GM19239 (cell line): ENCODE results near the gene TMEM132D.

Experiments used
- DNase-seq: peaks from one replicate; pipeline ENCODE4 v3.0.0; 2011; ENCODE audit warnings: low spot score; ENCODE audit not compliant: insufficient read length
- FAIRE-seq: peaks from 2 replicates; lab custom pipeline; 2011; peaks lifted over from hg19 to GRCh38; lab: Jason Lieb, UNC

Gene TMEM132D

DNA sequence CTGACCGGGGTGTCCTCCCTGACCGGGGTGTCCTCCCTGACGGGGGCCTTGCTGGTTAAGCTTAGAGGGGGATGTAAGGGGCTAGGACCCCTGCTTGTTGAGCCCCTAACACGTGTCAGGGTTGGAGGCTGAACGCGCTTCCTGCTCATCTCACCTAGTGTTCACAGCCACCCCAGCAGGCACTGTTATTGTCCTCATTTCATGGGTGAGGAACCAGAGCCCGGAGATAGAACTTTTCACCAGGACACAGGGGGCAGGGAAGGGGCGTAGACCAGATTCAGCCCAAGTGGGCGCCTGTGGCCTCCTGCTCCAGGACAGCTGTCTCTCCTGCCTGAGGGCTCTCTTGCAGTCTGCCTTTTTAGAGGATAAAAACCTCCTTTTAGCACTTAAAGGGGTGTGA, 814.2 kb downstream of the TMEM132D start:
- no peak for FAIRE-seq

GRCh38 chr12:129084875-129085826, 818.7 kb downstream of the TMEM132D start:
- no peak for FAIRE-seq
- DNase-seq = no peak

More for the DNA sequence above, 814.2 kb downstream of the TMEM132D start:
- no peak for DNase-seq

GRCh38 chr12:129083121-129083840, 820.5 kb downstream of the TMEM132D start:
- FAIRE-seq (no peak), DNase-seq (no peak)

- FAIRE-seq = no peak
- DNase-seq = no peak
Observed at GRCh38 chr12:129082441-129082840, 821.4 kb downstream of the TMEM132D start.

DNA sequence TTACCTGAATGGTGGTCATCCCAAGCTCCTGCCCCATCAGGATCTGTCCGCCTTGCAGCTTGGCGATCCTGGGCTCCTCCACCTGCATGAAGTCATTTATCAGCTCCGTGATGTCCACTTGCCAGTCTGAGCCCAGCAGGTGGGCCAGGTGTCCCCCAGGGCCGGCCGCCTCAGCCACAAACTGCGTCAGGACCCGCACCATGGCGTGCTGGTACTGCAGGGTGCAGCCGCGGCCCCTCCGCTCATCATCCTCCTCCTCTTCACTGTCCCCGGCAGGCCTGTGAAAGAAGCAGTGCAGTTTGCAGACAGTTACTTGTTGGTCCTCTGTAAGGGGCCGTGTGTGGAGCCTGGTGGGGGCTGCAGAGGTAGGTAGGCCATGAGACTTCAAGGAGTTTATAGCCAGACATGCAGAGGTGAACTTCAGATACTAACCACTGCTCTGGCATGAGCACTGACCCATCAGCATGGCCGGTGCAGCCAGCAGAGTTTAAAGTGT, 822.0 kb downstream of the TMEM132D start:
- FAIRE-seq = no peak

DNA sequence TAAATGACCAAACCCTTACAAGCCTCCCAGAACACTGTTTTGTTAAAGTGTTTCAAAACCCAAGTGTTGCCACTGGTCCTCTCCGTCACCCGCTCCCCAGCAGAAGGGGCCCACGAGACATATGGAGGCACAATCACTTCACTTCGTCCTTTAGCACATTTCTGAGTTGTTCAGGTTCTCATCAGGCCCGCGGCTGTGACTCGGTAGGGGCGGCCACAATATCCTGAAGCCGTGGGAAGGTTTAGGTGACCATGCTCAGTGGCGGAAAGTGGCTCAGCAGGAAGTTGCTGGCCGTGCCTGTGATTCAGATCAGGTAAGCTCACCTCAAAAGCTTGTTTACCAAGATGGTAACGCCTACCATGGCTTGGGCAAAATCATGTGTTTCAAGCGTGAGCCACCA, 823.0 kb downstream of the TMEM132D start:
- no peak for DNase-seq
- FAIRE-seq = no peak

More for the DNA sequence above, 822.0 kb downstream of the TMEM132D start:
- DNase-seq = no peak

DNA sequence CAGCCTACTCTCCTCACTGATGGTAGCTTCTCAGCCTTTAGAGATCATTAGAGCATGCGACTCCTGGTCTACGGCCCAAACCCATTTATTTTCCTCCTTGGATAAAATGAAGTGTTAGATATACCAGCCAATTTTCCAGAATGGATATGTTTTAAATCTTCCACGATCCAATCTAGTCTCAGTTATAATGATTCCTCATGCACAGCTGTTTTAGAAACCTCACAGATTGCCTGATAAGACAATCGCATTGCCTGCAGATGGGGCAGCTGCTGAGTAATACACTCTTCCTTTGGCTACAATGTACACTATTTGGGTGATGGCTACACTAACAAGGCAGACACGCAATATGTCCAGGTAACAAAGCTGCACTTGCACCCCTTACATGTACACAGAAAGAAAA, 823.4 kb downstream of the TMEM132D start:
- FAIRE-seq (no peak), DNase-seq (no peak)

DNA sequence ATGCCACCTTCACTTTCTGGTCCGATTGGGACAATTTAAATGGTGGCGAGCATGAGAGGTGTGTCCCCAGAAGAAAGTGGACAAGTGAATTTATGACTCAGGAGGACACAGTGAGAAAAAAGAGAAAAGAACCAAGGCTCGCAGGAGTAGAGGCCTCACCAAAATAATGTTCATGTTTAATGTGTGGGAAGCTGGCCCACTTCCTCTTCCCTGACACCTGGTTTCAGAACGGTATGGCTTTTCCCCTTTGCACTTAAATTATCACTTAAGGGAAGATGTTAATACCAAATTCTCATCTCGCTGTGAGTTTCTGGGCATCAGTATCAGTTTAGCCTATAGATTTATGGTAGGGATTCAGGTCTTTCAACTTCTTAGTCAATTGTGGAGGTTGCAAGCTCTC, 824.1 kb downstream of the TMEM132D start:
- FAIRE-seq = no peak

GRCh38 chr12:129076441-129077320, 827.1 kb downstream of the TMEM132D start:
- no peak for FAIRE-seq
- no peak for DNase-seq

More for the DNA sequence above, 824.1 kb downstream of the TMEM132D start:
- no peak for DNase-seq

DNA sequence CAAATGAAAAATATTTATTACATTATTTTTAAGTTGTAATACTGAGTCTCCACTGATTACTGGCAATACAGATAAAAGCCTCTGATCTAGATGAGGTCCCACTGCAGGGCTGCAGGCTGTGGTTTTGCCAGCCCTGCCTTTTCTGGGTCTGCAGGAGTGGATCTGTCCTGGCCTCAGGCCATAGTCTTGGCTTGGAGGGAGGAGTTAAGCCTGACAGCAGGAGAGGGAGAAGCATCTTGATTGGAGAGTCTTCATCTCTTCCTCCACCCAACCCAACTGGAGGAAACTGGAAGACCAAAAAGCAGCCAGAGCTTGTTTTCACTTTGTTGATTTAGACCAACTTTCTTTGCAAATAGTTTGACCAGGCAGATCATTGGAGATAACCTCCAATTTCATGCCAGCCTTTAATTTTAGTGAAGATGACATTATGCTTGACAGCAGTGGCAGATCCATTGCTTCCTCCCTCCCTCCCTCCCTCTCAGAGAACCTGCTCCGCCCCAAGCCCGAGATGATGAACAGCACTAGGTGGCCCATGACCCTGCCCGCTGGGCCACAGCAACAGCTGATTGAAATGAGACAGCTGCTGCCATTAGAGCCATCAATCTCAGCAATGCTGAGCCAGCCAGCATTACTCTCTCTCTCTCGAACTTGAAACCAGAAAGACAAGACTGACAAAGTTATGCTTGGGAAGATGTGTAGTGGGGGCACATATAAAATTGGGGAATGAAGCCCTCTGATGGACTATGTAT, 828.2 kb downstream of the TMEM132D start:
- FAIRE-seq = no peak
- no peak for DNase-seq

GRCh38 chr12:129074379-129074778, 829.4 kb downstream of the TMEM132D start:
- DNase-seq (no peak), FAIRE-seq (no peak)

DNA sequence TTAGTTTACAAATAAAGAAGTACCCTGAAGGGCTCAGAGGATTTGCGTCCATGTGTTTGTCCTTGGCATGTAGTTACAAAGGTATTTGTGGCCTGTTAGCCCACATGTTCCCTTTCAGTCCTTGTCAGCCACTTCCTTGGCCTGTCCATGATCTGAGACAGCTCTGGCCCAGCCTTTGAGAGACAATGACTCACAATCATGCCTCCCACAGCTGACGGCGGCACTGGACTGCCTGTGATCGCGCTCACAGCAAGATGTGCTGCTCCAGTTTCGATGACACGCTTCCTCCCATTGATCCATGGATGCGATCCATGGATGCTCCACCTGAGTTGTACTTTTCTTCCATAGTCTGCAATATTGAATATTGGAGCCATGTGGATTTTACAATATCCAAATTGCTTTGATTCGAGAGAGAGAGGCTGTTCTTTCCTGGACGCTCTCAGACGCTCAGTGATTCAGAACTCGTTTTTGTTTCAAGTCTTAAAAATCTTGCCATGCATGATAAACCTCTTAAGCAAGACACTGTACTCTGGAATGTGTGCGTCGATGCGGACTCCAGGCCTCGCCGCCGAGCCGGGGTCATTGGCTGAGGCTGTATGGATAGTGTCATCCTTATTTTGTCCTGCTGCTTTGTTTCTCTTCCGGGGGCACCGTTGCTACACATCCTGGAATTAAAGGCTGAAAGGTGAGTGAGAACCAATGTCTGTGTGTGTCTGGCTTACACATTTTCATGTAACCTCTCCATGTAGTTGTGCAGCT, 830.5 kb downstream of the TMEM132D start:
- no peak for FAIRE-seq

DNA sequence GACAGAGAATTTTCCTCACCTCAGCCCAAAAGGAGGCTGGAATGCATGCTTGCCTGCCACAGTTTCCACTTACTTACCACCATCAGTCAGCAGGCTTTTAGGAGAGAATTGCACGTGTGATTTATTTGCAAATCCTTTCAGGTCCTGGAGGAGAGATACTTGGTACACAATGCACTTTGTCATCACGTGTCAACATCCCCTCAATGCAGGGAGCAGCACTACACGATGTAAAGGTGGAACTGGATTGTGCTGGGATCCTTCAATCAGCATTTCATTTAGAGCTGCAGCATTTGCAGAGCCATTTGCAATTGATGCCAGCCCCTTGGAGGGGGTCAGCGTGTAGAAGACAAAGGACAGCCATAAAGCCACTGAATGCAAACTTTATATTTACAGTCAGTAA, 832.5 kb downstream of the TMEM132D start:
- no peak for DNase-seq
- no peak for FAIRE-seq

More for the DNA sequence above, 830.5 kb downstream of the TMEM132D start:
- DNase-seq = no peak

GRCh38 chr12:129069886-129070285, 833.9 kb downstream of the TMEM132D start:
- DNase-seq (no peak), FAIRE-seq (no peak)

- FAIRE-seq = no peak
- DNase-seq = no peak
Observed at GRCh38 chr12:129068684-129069083, 835.1 kb downstream of the TMEM132D start.

- FAIRE-seq (no peak), DNase-seq (no peak)
Observed at GRCh38 chr12:129067491-129067890, 836.3 kb downstream of the TMEM132D start.

- DNase-seq (no peak), FAIRE-seq (no peak)
Observed at GRCh38 chr12:129064209-129064855, 839.5 kb downstream of the TMEM132D start.

- DNase-seq = no peak
- no peak for FAIRE-seq
Observed at GRCh38 chr12:129063600-129063999, 840.2 kb downstream of the TMEM132D start.
